HepG2 (cell line): ENCODE measurements around the gene GGT1. TPM values are rescaled to one million over a fixed set of nuclear protein-coding genes. Genes with fewer than 3 reads are reported as not detected.
A peak's percentile ranks its signal among the peaks of the same experiment; 100 is the strongest.

Experiments used
- AHR ChIP-seq: IDR thresholded peaks from 2 replicates; pipeline ENCODE4 v1.6.1; 2018; ENCODE audit warnings: missing genetic modification reagents, missing compliant biosample characterization
- CEBPG ChIP-seq: IDR thresholded peaks from 2 replicates; pipeline ENCODE4 v1.6.1; 2016
- FOSL2 ChIP-seq: sonication (generic); formaldehyde crosslinking; IDR thresholded peaks from 2 replicates; pipeline ENCODE4 v1.4.0; 2020; ENCODE audit warnings: missing genetic modification reagents
- GATA4 ChIP-seq: sonication (generic); IDR thresholded peaks from 2 replicates; pipeline ENCODE4 v1.6.1; 2016; ENCODE audit warnings: antibody characterized with exemption, low read depth, borderline replicate concordance
- HMG20B ChIP-seq: conservative IDR thresholded peaks from 2 replicates; pipeline ENCODE4 v1.6.1; 2016; ENCODE audit warnings: missing genetic modification reagents, missing compliant biosample characterization
- LCORL ChIP-seq, 2 experiments: fragments of 450-650 bp in 1 of 2; sonication (generic) in 1 of 2; formaldehyde crosslinking in 1 of 2; IDR thresholded peaks; 2 replicates each; pipeline versions ENCODE4 v1.5.0 to v1.6.1; 2017 to 2020; ENCODE audit warnings: antibody characterized with exemption in 1 of 2, missing genetic modification reagents in 1 of 2
- NR3C1 ChIP-seq: sonication (generic); formaldehyde crosslinking; IDR thresholded peaks from 2 replicates; pipeline ENCODE4 v1.4.0; 2020; ENCODE audit warnings: missing genetic modification reagents
- PLSCR1 ChIP-seq: sonication (generic); formaldehyde crosslinking; IDR thresholded peaks from 2 replicates; pipeline ENCODE4 v1.5.0; 2020; ENCODE audit warnings: missing genetic modification reagents, mild to moderate bottlenecking, borderline replicate concordance
- SAP130 ChIP-seq: IDR thresholded peaks from 2 replicates; pipeline ENCODE4 v1.6.1; 2016; ENCODE audit warnings: low read depth
- SNAPC4 ChIP-seq: sonication (generic); formaldehyde crosslinking; IDR thresholded peaks from 2 replicates; pipeline ENCODE4 v1.4.0; 2020; ENCODE audit warnings: mild to moderate bottlenecking, missing genetic modification reagents
- ZFY ChIP-seq: sonication (generic); formaldehyde crosslinking; IDR thresholded peaks from 2 replicates; pipeline ENCODE4 v1.4.0; 2020; ENCODE audit warnings: missing genetic modification reagents
- polyA plus RNA-seq, 8 experiments: library from polyadenylated mRNA; depleted of rRNA in 3 of 8; stranded (reverse) in 7 of 8; unstranded in 1 of 8; fragments of >200 nt; fragmentation: Illumina TruSeq in 4 of 8; extraction: Trizol in 4 of 8; gene quantifications; 2 replicates each; pipeline versions ENCODE4 v1.2.1 to v1.2.3, GENCODE V29; 2011 to 2016; ENCODE audit warnings: low read depth in 4 of 8, missing spikeins in 1 of 8, mixed read lengths in 1 of 8; ENCODE audit not compliant: insufficient read depth in 1 of 8
- total RNA-seq, 5 experiments: library from RNA; depleted of rRNA; stranded (reverse); fragments of >200 nt; fragmentation: Illumina TruSeq; extraction: Trizol; gene quantifications; 2 replicates each; pipeline ENCODE4 v1.2.3, GENCODE V29; 2016; ENCODE audit warnings: low read depth in 1 of 5
- TF ChIP-seq, protein P1 (sequence below): sonication (generic); formaldehyde crosslinking; IDR thresholded peaks from 2 replicates; pipeline ENCODE4 v1.8.1; 2022; ENCODE audit warnings: low read depth, mild to moderate bottlenecking, missing genetic modification reagents
- TF ChIP-seq, protein P2 (sequence below): sonication (generic); formaldehyde crosslinking; IDR thresholded peaks from 2 replicates; pipeline ENCODE4 v1.5.1; 2020; ENCODE audit warnings: mild to moderate bottlenecking, missing genetic modification reagents, moderate library complexity

Gene GGT1
- total and polyA plus RNA-seq, 2 of the 13 experiments (the other 11 are each of a cell fraction or from before 2014, with no cell fraction given): 29.9 to 103 TPM

DNA sequence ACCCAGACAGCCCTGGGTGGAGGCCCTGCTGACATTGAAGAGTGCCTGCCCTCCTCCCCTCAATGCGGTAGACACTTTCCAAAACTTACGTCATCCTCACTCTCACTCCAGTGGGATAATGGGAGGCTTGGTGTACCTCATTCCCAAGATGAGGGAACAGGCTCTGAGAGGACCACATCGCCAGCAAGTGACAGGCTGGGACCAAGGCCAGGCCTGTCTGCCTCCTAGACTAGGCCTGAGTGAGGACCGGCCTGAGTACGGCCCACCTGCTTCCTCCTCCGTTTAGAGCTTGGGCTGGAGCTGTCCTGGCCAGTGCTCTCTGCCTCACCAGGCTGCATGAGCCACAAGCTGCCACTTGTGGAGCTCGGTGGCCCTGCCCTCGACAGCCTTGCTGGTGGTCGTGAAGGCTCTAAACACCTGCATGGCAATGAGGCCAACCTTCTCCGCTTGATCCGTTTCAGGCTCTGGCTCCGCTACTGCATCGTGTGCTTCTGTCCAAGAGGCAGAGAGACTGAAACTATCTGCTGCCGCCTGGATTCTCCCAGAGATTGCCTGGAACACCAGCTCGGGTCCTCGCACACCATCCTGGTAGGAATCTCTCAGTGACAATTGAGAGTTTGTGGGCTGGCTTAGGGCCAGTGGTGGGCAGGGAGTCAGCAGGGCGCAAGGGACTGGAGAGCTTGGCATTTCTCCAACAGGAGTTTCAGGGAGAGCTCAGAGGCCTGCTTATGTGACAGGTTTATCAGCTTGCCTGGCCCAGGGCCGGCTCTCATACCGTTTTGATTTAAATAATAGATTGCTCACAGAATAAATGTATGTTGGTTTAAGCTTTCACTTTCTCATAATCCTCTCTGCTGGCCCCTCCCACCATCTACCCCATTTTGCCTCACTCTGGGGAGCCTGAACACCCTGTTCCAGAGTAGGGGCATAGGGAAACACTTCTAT, 19.5 kb upstream of the GGT1 start (continued):
- TF ChIP-seq SNAPC4 (peak; percentile 39; the same call in 1 of the 2 replicates), GATA4 (no peak), ZFY (CRISPR knock-in tag) (peak; percentile 87), NR3C1 (CRISPR knock-in tag) (no peak), FOSL2 (CRISPR knock-in tag) (no peak), PLSCR1 (CRISPR knock-in tag) (no peak), SAP130 (CRISPR knock-in tag) (peak; percentile 39; the same call in 1 of the 2 replicates), AHR (CRISPR knock-in tag) (0 out of 2 replicates have a peak, but pooled peaks have one; percentile 33), LCORL (IDR thresholded peaks at IDR 0.05) (no peak), LCORL (CRISPR knock-in tag; IDR thresholded peaks at IDR 0.05) (0 out of 2 replicates have a peak, but pooled peaks have one; percentile 20), HMG20B (CRISPR knock-in tag) (no peak), CEBPG (peak; percentile 66)
- TF ChIP-seq, protein P1, sequence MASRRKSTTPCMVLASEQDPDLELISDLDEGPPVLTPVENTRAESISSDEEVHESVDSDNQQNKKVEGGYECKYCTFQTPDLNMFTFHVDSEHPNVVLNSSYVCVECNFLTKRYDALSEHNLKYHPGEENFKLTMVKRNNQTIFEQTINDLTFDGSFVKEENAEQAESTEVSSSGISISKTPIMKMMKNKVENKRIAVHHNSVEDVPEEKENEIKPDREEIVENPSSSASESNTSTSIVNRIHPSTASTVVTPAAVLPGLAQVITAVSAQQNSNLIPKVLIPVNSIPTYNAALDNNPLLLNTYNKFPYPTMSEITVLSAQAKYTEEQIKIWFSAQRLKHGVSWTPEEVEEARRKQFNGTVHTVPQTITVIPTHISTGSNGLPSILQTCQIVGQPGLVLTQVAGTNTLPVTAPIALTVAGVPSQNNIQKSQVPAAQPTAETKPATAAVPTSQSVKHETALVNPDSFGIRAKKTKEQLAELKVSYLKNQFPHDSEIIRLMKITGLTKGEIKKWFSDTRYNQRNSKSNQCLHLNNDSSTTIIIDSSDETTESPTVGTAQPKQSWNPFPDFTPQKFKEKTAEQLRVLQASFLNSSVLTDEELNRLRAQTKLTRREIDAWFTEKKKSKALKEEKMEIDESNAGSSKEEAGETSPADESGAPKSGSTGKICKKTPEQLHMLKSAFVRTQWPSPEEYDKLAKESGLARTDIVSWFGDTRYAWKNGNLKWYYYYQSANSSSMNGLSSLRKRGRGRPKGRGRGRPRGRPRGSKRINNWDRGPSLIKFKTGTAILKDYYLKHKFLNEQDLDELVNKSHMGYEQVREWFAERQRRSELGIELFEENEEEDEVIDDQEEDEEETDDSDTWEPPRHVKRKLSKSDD: 0 out of 2 replicates have a peak, but pooled peaks have one; percentile 28
- TF ChIP-seq, protein P2, sequence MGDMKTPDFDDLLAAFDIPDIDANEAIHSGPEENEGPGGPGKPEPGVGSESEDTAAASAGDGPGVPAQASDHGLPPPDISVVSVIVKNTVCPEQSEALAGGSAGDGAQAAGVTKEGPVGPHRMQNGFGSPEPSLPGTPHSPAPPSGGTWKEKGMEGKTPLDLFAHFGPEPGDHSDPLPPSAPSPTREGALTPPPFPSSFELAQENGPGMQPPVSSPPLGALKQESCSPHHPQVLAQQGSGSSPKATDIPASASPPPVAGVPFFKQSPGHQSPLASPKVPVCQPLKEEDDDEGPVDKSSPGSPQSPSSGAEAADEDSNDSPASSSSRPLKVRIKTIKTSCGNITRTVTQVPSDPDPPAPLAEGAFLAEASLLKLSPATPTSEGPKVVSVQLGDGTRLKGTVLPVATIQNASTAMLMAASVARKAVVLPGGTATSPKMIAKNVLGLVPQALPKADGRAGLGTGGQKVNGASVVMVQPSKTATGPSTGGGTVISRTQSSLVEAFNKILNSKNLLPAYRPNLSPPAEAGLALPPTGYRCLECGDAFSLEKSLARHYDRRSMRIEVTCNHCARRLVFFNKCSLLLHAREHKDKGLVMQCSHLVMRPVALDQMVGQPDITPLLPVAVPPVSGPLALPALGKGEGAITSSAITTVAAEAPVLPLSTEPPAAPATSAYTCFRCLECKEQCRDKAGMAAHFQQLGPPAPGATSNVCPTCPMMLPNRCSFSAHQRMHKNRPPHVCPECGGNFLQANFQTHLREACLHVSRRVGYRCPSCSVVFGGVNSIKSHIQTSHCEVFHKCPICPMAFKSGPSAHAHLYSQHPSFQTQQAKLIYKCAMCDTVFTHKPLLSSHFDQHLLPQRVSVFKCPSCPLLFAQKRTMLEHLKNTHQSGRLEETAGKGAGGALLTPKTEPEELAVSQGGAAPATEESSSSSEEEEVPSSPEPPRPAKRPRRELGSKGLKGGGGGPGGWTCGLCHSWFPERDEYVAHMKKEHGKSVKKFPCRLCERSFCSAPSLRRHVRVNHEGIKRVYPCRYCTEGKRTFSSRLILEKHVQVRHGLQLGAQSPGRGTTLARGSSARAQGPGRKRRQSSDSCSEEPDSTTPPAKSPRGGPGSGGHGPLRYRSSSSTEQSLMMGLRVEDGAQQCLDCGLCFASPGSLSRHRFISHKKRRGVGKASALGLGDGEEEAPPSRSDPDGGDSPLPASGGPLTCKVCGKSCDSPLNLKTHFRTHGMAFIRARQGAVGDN: peak; percentile 100
